Stimulated activated CD8-positive, alpha-beta memory T cell treated with anti-CD3 and anti-CD28 coated beads, Interleukin-15, amount 100 ng/mL, for 48 hours (primary cell): ENCODE measurements around the gene CHRND.
"Not testable (repeated sequence)": the region's sequence is repeated elsewhere in the genome, so short reads cannot be mapped to it uniquely, and the experiment has no call there.

Source experiments
- DNase-seq, 2 donors: peaks; one replicate each; pipeline ENCODE4 v3.0.0-alpha.2; 2020; ENCODE audit warnings: low read depth in 2 of 2

CHRND gene

DNA sequence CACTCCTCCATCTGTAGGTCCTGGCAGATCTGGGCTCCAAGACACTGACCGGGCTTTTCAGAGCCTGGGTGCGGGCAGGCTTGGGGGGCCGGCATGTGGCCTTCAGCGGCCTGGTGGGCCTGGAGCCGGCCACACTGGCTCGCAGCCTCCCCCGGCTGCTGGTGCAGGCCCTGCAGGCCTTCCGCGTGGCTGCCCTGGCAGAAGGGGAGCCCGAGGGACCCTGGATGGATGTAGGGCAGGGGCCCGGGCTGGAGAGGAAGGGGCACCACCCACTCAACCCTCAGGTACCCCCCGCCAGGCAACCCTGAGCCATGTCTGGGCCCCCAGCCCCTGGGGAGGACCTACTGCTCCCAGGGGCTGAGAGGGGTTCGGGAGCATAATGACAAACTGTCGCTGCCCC, 761 bp upstream of the CHRND start:
- DNase-seq: no peak

DNA sequence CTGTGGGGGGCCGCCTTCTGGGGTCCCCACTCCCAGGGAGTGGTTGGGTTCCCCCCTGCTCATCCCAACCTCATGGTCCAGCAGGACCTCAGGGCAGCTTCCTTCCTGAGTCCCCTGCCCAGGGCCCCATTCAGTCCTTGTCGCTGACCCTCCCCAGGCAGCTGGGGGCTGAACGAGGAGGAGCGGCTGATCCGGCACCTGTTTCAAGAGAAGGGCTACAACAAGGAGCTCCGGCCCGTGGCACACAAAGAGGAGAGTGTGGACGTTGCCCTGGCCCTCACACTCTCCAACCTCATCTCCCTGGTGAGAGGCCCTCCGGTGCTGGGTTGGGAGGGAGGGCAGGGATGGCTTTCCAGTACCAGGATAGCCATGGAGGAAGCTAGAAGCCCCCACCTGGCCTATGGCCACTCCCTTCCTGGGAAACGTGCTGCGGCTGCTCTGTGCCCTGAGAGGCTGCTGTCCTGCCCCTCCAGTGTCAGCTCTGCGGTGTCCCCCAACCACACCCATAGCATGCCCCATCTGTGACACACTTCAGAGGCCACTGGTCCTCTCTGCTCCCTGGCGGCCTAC, 497 bp downstream of the CHRND start:
- no peak for DNase-seq

DNA sequence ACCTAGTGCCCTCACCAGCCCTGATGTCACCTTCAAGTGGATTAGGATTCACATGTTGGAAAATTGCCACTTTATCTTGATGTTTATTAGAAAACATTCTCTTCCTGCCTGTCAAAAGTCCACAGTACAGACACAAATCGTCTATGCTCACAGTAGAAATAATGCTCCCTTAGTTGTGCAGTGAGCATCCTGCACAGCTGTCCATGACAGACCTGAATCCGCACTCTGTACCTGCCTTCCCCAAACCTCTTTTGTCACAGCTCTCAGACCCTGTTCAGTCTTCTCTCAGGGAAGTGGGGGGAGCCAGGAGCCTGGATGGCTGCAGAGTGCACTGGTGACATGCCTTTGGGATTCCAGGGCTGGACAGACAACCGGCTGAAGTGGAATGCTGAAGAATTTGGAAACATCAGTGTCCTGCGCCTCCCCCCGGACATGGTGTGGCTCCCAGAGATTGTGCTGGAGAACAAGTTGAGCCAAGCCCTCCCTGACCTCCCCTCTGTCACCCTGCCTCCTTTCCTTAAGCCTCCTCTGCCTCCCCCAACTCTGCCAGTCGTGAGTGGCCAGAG, 2.0 kb downstream of the CHRND start:
- DNase-seq: no peak

DNA sequence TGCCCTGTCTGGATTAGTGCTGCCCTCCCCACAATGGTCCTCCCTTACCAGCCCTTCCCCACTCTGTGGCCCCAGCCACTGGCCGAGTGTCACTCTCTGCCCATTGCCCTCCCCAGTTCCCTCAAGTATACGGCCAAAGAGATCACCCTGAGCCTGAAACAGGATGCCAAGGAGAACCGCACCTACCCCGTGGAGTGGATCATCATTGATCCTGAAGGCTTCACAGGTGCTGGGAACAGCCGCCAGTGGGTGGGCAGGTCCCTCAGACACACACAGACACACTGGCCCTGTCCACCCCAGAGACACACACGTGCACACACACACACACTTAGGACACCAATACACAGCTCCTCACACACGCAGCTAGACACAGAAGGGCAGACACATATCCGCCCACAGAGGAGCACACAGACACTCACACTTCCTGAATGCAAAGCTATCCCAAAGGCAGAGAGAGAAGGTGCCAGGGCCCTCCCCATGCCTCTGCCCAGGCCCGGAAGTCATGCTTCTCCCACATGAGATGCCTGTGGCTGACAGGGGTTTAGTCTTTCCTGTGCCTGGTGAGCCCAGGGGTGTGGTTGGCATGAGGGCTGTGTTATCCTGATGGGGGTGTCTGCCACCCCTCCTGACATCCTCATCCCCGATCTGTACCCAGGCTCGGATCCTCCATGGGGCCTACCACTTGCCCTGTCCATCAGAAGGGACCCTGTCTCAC, 2.9 kb downstream of the CHRND start:
- DNase-seq: no peak

DNA sequence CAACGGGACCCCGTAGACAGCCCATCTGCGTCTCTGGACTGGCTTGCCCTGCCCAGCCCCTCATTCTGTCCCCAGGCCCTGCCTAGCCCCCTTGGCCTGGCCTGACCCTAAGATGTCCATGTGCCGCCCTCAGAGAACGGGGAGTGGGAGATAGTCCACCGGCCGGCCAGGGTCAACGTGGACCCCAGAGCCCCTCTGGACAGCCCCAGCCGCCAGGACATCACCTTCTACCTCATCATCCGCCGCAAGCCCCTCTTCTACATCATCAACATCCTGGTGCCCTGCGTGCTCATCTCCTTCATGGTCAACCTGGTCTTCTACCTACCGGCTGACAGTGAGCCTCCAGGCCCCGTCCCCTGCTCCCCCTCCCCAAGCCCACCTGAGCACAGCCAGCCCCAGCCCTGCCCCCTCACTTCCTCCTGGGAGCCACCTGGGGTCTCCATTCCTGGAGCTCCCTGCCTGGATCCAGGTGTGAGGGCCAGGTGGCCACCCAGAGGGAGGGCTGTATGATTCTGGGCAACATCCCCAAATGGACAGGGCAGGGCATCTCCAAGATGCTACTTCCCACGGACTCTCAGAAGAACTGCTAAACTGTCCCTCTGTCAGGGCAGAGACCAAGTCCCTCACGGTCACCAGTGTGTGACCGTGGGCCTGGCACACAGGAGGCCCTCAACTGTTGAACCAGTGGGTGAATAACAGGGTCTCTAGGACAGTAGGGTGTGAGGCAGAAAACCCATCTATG, 4.0 kb downstream of the CHRND start:
- no peak for DNase-seq

DNA sequence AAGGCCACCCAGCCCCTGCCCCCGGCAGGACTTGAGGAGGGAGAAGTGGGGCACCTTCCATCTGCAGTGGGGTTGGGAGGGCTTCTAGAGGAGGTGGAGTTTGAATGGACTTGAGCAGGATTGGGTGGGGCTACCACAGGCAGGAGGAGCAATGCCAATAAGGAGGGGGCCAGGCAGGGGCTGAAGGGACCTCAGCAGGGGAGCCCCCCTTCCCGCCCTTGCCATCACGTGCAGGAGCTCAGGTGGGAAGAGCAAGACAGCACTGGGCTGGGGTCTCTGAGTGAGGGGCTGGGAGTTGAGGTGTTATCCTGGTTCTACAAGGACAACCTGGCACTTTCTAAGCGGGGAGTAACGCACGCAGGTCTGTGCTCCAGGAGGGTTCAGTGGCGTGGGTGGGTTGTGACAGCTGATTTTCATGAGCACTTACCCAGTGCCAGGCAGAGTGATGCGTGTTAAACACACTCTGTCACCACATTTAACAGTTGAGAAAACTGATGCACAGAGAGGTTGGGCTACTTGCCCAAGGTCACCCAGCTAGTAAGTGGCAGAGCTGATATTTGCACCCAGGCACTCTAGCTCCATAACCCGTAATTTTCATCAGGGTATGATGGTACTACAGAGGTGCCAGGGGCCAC, 4.8 kb downstream of the CHRND start:
- no peak for DNase-seq

DNA sequence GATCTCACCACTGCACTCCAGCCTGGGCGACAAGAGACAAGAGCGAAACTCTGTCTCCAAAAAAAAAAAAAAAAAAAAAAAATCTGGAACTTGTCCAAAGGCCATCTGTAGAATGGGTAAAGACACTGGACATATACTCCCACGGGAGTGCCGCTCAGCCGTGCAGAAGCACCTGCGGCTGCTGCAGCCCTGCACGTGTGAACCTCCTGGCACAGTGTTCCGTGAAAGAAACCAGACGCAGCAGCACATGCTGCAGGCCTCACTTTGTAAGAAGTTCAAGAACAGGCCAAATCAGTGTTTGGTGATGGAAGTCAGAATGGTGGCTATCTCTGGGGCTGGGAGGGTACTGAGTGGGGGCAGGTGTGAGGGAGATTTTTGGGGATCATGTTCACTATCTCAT, 6.5 kb downstream of the CHRND start:
- no peak for DNase-seq

DNA sequence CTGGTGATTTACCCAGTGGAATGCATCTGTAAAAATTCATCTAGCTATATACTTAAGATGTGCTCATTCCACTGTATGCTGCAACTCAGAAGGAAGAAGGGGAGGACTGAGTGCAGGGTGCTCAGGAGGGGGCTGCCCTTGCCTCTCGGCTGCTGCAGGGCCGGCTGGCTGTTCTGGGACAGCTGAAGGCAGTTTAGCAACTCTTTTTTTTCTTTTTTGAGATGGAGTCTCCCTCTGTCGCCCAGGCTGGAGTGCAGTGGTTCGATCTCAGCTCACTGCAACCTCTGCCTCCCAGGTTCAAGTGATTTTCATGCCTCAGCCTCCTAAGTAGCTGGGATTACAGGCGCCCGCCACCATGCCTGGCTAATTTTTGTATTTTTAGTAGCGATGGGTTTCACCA, 6.9 kb downstream of the CHRND start:
- DNase-seq: not testable (repeated sequence)

DNA sequence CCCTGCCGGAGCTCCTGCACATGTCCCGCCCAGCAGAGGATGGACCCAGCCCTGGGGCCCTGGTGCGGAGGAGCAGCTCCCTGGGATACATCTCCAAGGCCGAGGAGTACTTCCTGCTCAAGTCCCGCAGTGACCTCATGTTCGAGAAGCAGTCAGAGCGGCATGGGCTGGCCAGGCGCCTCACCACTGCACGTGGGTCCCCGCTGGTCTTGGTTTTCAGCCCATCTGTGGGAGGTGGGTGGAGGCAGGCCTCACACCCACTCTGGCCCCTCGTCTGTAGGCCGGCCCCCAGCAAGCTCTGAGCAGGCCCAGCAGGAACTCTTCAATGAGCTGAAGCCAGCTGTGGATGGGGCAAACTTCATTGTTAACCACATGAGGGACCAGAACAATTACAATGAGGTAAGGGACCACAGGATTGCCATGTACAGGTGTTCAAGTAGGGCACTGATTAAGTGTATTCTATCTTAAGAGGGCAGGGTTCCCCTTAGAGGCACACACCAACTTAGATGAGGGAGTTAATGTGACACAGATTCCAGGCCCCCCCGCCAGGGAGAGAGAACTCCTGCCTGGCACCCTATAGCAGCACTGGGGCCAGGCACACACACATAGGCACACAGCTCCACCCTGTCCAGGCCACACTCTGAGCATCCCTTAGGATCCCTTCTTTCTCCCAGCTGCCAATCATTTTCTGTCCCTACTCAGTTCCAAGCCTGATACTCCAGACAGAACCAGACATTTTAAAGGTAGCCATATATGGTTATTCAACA, 8.2 kb downstream of the CHRND start:
- DNase-seq: no peak

DNA sequence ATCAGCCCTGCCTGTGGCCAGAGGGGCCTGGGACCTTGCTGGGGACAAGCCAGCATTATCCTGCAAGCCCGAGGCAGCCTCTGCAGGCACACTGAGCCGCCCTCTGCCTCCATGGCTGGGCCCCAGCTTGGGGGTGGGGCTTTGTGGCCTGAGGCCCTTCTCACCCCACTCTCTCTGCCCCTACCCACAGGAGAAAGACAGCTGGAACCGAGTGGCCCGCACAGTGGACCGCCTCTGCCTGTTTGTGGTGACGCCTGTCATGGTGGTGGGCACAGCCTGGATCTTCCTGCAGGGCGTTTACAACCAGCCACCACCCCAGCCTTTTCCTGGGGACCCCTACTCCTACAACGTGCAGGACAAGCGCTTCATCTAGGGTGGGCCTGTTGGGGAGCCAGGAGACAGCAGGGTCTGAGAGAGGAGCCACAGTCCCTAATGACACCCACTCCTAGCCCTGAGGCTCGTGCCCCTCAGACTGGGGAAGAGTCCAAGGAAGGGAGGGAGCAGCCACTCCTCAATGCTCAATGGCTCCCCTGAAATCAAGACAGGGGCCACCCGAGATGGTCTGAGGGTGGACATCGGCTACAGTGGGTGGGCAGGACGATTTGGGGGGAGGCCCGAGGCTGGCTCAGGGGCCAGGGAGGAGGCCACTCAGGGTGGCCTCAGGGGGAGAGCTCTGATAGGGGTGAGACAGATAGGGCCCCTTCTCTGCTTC, 9.1 kb downstream of the CHRND start:
- DNase-seq: no peak

DNA sequence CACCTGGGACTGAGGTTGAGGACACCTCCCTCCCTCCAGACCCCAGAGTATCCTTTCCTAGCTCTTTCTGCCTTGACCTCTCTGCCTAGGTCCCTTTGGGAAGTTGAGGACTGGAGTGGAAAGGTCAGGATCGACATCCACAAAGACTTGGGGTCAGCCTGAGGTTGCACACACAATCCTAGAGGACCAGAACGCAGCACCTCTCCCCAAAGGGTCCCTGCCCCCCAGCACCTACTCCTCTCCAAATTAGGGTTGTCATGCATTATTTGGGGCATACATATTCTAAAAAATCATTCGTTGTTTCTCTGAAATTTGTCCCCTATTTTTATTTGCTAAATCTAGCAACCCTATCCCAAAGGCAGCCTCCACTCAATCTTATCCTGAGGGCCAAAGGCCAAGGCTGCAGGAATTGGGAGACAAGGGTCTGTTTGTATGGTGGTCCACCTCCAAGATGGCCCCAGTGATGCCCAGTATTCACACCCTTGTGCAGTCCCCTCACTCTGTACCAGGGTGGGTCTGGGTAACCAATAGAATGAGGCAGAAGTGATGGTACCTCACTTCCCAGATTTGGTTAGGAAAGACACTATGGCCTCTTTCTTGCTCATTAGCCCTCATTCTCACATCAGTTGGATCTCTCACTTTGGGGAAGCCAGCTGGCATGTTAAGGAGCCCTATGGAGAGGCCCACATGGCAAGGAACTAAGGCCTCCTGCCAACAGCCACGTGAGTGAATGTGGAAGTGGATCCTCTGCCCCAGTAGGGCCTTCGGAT, 10.0 kb downstream of the CHRND start:
- DNase-seq: no peak

DNA sequence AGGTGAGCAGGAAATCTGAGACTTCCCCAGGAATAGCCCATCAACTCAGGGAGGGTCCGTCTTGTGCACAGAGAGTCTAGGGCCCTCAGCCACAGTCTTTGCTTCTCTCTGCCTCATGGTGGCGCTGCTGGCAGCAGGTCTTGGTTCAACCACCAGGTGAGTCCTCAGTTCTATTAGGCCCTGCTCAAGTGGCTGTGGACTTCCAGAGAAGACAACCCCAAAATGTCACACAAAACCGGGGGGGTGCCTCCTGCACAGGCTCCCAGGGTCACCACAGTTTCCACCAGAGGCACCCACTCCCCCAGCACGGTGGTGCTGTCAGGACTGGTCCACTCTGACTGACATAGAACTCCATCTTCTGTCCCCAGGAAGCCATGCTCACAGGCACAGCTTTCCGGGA, 11.1 kb downstream of the CHRND start:
- DNase-seq: no peak

DNA sequence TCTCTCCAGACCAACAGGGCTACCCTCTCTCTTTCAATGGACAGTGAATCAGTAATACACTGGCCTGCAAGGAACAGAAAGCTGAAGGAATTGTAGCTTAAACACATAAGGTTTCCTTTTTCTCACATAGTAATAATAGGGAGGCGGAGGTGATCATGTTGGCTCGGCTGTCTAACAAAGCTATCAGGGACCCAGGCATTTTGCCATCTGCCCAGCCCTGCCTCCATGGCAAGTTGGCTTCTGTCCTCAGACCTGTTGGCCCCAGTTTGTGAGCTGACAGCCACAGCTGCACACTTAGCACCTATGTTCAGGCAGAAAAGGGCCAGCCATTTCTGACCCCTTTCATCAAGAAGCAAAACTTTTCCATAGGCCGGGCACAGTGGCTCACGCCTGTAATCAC, 11.5 kb downstream of the CHRND start:
- no peak for DNase-seq

DNA sequence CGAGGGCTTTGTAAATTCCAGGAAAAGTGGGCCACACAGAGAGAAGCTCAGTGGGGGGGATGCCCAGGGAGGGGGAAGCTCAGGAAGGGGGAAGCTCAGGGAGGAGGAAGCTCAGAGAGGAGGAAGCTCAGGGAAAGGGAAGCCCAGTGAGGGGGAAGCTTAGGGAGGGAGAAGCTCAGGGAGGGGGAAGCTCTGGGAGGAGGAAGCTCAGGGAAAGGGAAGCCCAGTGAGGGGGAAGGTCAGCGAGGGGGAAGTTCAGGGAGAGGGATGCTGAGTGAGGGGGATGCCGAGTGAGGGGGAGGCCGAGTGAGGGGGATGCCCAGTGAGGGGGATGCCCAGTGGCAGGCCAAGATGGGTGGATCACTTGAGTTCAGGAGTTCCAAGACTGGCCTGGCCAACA, 12.7 kb downstream of the CHRND start:
- no peak for DNase-seq

DNA sequence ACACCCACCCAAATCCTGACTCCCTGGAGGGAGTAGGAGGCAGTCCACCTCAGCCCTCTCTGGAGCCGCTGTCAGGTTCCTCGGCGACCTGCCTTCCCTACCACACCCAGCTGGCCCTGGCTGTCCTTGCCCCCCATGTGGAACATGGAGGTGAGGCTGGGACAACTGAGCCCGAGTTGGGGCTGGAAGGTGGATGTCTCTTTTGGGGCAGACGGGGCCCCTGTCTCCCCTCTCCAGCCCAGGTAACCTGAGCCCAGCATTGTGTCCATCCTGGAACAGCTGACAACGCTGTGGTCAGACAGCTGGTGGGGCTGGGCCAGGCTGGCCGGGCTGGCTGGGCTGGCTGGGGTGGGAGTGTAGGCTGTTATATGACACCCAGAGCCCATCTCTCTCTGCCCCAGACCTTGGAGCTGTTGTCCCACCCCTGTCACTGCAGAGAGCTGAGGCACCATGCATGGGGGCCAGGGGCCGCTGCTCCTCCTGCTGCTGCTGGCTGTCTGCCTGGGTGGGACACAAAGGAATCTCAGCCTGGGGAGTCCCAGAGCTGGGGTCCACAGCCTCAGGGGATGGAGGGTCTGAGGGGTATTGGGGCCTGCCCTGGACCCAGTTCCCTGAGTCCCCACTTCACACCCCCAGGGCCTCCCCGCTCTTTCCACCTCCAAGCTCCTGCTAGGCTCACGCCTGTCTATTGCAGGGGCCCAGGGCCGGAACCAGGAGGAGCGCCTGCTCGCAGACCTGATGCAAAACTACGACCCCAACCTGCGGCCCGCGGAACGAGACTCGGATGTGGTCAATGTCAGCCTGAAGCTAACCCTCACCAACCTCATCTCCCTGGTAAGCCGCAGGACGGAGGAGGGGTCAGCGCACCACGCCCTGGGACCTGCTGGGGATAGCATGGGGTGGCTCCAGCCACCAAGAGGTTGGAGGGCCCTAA, 13.6 kb downstream of the CHRND start, which contains the start of gene CHRNG:
TSS of gene CHRNG (plus strand) at position 395 of the 934 bp plus-strand sequence. CDS start at position 451, 56 bp downstream.
- DNase-seq: no peak

DNA sequence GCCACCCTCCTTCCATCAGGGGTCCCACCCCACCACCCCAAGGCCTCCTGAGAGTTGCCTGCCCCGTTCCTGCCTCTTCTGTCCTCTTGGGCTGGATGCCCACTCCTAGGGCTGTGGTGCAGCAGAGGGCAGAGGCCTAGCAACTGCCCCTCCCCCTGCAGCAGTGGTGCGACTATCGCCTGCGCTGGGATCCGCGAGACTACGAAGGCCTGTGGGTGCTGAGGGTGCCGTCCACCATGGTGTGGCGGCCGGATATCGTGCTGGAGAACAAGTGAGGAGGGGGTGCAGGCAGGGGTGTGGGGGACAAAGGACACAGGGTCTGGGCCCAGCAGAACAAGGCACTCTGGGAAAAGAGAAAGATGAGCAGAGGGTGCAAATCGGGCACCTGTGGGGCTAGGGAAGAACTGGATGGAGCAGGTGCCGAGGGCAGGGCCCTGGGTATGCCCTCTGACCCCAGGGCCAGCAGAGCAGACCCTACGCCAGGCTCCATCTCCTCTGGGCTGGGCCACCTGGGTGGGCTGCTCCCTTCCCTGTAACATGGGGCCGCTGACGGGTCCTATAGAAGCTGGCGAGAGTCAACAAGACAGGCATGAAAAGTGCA, 14.6 kb downstream of the CHRND start:
- DNase-seq: no peak

DNA sequence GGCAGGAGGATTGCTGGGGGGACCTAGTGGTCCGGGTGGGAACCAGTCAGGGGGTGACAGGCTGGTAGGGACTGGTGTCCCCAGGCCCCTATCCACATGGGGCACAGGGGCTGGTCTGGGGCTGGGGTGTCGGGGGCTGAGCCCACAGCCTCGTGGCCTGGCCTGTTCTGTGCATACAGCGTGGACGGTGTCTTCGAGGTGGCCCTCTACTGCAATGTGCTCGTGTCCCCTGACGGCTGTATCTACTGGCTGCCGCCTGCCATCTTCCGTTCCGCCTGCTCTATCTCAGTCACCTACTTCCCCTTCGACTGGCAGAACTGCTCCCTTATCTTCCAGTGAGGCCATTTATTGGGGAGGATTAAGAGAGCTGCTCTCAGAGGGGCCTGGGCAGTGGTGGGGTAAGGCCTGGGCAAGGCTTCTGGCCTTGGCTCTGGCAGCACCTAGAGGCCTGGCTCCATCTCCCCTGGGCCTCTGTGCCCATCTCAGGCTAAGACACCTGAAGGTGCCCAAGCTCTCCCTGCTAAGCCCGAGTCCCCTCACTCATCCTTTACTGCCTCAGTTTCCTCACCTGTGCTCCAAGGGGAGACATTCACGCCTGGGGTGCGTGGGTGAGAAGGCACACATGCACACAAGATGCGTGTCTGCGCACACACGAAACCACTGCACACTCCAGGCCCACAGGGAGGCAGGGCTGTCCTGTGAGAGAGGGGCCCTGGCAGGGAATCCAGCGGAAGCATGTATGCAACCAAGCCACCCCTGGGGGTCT, 15.4 kb downstream of the CHRND start:
- no peak for DNase-seq
